ENCODE results near the gene IFNLR1. TPM values are rescaled to one million over a fixed set of nuclear protein-coding genes. Genes with fewer than 3 reads are reported as not detected.

IFNLR1 gene
- total and polyA plus RNA-seq, 9 of the 15 experiments (the other 6 are each of a cell fraction or from before 2014, with no cell fraction given): not detected

GRCh38 chr1:24121406-24121805, 65.7 kb downstream of the IFNLR1 start (continued):
- no peak for TF ChIP-seq CHD7 (IDR thresholded peaks at IDR 0.05; ENCODE audit: low read depth, low read length)

Data from K562 (cell line).